B cell (primary cell): ENCODE results near the gene CORO1C. TPM values are rescaled to one million over a fixed set of nuclear protein-coding genes. Genes with fewer than 3 reads are reported as not detected.

ENCODE experiments used
- ATAC-seq: fragments of 200-7000 bp; cut with Tn5 transposase; one replicate; pipeline ENCODE4 v1.10.0; 2021; ENCODE audit warnings: low read depth, mild to moderate bottlenecking, moderate number of reproducible peaks, moderate library complexity
- CTCF ChIA-PET: fragments of 350-600 bp; sonication (Branson Sonifier 250); formaldehyde crosslinking; loops from one replicate; lab custom pipeline; 2021; ENCODE audit warnings: antibody characterized with exemption, inconsistent platforms; lab: Charles Lee
- POLR2A ChIA-PET: fragments of 350-600 bp; sonication (Branson Sonifier 250); formaldehyde crosslinking; loops from one replicate; lab custom pipeline; 2021; ENCODE audit warnings: antibody characterized with exemption; lab: Charles Lee
- DNase-seq: peaks from one replicate; pipeline ENCODE4 v3.0.0; 2013
- H2AFZ ChIP-seq: 2 replicates; pipeline ENCODE4 v1.6.1; 2012; ENCODE audit warnings: mild to moderate bottlenecking, low read depth, low read length; ENCODE audit not compliant: insufficient read depth, poor library complexity, severe bottlenecking
- H3K27ac ChIP-seq, 2 donors: 1 replicate in 1 of 2; 2 replicates in 1 of 2; pipeline ENCODE4 v1.5.1; 2012 to 2013; ENCODE audit warnings: low read length in 2 of 2, mild to moderate bottlenecking in 2 of 2, moderate library complexity in 1 of 2
- H3K27me3 ChIP-seq, 4 experiments: fragments of 200-600 bp in 1 of 4; sonication (generic) in 1 of 4; replicated peaks in 1 of 4; 1 replicate in 2 of 4; 2 replicates in 2 of 4; pipeline versions ENCODE4 v1.6.1 to v1.7.0; 2013 to 2016; ENCODE audit warnings: low read length in 3 of 4, mild to moderate bottlenecking in 2 of 4, mixed read lengths in 1 of 4, moderate library complexity in 1 of 4; ENCODE audit not compliant: insufficient read depth in 4 of 4, control insufficient read depth in 3 of 4; ENCODE audit errors: control extremely low read depth in 1 of 4
- H3K36me3 ChIP-seq, 2 experiments: replicated peaks in 1 of 2; 1 replicate in 1 of 2; 2 replicates in 1 of 2; pipeline versions ENCODE4 v1.6.1 to v1.7.1; 2013; ENCODE audit warnings: low read length in 1 of 2; ENCODE audit not compliant: insufficient read depth in 2 of 2, control insufficient read depth in 1 of 2; ENCODE audit errors: control extremely low read depth in 1 of 2, extremely low read depth in 1 of 2
- H3K4me1 ChIP-seq, 2 donors: fragments of 200-600 bp in 1 of 2; sonication (generic) in 1 of 2; 1 replicate in 1 of 2; 2 replicates in 1 of 2; pipeline versions ENCODE4 v1.5.1 to v1.6.1; 2013 to 2017; ENCODE audit warnings: low read length in 2 of 2; ENCODE audit not compliant: control insufficient read depth in 2 of 2, insufficient read depth in 2 of 2
- H3K4me2 ChIP-seq: replicated peaks from 2 replicates; pipeline ENCODE3; 2012; ENCODE audit warnings: mild to moderate bottlenecking, low read depth, low read length; ENCODE audit not compliant: poor library complexity, severe bottlenecking
- H3K4me3 ChIP-seq, 5 experiments: fragments of 200-600 bp in 1 of 5; sonication (generic) in 1 of 5; 1 replicate in 3 of 5; 2 replicates in 2 of 5; pipeline versions ENCODE4 v1.5.1 to v1.7.0; 2011 to 2016; ENCODE audit warnings: low read length in 4 of 5, mild to moderate bottlenecking in 4 of 5, low read depth in 2 of 5, control low read depth in 1 of 5, moderate library complexity in 1 of 5; ENCODE audit not compliant: insufficient read depth in 1 of 5; ENCODE audit errors: control extremely low read depth in 1 of 5, extremely low read depth in 1 of 5
- H3K79me2 ChIP-seq: fragments of 200-600 bp; sonication (generic); one replicate; pipeline ENCODE4 v1.6.0; 2016; ENCODE audit warnings: low read length; ENCODE audit not compliant: control insufficient read depth, insufficient read depth
- H3K9ac ChIP-seq: fragments of 200-600 bp; sonication (generic); 2 replicates; pipeline ENCODE4 v1.6.1; 2017; ENCODE audit warnings: mild to moderate bottlenecking, low read length, moderate library complexity
- H3K9me3 ChIP-seq, 3 donors: one replicate each; pipeline versions ENCODE4 v1.6.1 to v1.7.1; 2013; ENCODE audit warnings: low read length in 2 of 3; ENCODE audit not compliant: control insufficient read depth in 2 of 3, insufficient read depth in 1 of 3; ENCODE audit errors: control extremely low read depth in 1 of 3
- H4K20me1 ChIP-seq: 2 replicates; pipeline ENCODE4 v1.6.0; 2012; ENCODE audit warnings: mild to moderate bottlenecking, low read length; ENCODE audit not compliant: insufficient read depth, control insufficient read depth, poor library complexity, severe bottlenecking
- H3K27ac Mint-ChIP-seq: one replicate; pipeline ENCODE4 v1.8.0; 2021; ENCODE audit warnings: mixed read lengths
- H3K27me3 Mint-ChIP-seq: one replicate; pipeline ENCODE4 v1.8.0; 2021; ENCODE audit warnings: mixed read lengths
- H3K4me1 Mint-ChIP-seq: one replicate; pipeline ENCODE4 v1.8.0; 2021; ENCODE audit warnings: mixed read lengths
- H3K4me3 Mint-ChIP-seq: one replicate; pipeline ENCODE4 v1.8.0; 2021; ENCODE audit warnings: mixed read lengths
- H3K9me3 Mint-ChIP-seq: one replicate; pipeline ENCODE4 v1.8.0; 2022; ENCODE audit warnings: mixed read lengths; ENCODE audit not compliant: insufficient read depth
- CTCF ChIP-seq: fragments of 200-600 bp; IDR thresholded peaks from one replicate; pipeline ENCODE4 v1.8.0; 2022; ENCODE audit warnings: antibody characterized with exemption, mild to moderate bottlenecking
- EZH2 ChIP-seq: IDR thresholded peaks from 2 replicates; pipeline ENCODE4 v1.6.1; 2012; ENCODE audit warnings: borderline replicate concordance, low read depth, mild to moderate bottlenecking, moderate library complexity, low read length; ENCODE audit not compliant: insufficient read depth, poor library complexity, severe bottlenecking
- WGBS: methylation state at CpG from one replicate; pipeline ENCODE4 v1.1.5; 2013; ENCODE audit warnings: missing lambda C conversion rate; ENCODE audit not compliant: insufficient coverage; 5-methylcytosine and 5-hydroxymethylcytosine counted together
- intact Hi-C: fragments of 100-400 bp; cut with micrococcal nuclease; formaldehyde crosslinking; loops from one replicate; pipeline ENCODE4 v1.10.0; 2022
- polyA plus RNA-seq: library from polyadenylated mRNA; depleted of rRNA; stranded (reverse); fragments of >200 nt; gene quantifications from 2 replicates; pipeline ENCODE4 v1.2.3, GENCODE V29; 2012
- total RNA-seq, 2 donors: library from RNA; stranded (reverse); fragments of 120-200 nt in 1 of 2; gene quantifications; 1 replicate in 1 of 2; 2 replicates in 1 of 2; pipeline versions ENCODE4 v1.2.3 to v1.2.4, GENCODE V29; 2013 to 2022

The CORO1C gene
- total and polyA plus RNA-seq, 2 donors (not counting 1 experiment from before 2014, with no cell fraction given) = 19.2 to 68.0 TPM

GRCh38 chr12:108616359-108616758 lies 115.0 kb downstream of the CORO1C start:
- intact Hi-C loops = loop anchor here (5.0 kb wide), 2 partner anchors 116 to 336 kb away; partner anchors contain the start of gene CORO1C
- 95% methylated on average over 2 of the region's 2 CpGs for WGBS
- H3K4me3 Mint-ChIP-seq = peak overlapping the region; percentile 80

More at GRCh38 chr12:108616359-108616758, 115.0 kb downstream of the CORO1C start:
- Mint-ChIP-seq H3K27me3 (peaks cover 3% of the 10 kb centered on the region), H3K27ac (peak overlapping the region; percentile 98), H3K4me1 (peaks cover 75% of the 10 kb centered on the region), H3K9me3 (peaks cover 3% of the 10 kb centered on the region)
- Histone ChIP-seq H3K4me2 (peak overlapping the region; percentile 52), H3K9me3 (peaks cover 0 to 23% (median 8%) of the 10 kb centered on the region in 3 donors), H3K27me3 (no peaks in the 10 kb centered on the region), H3K36me3 (no peaks in the 10 kb centered on the region), H3K27ac (peak overlapping the region; percentile 80 to 93), H3K4me1 (peaks cover 39 to 49% of the 10 kb centered on the region in 2 donors), H2AFZ (no peak overlapping the region), H3K4me3 (no peak overlapping the region), H3K79me2 (peaks cover 3% of the 10 kb centered on the region), H3K9ac (peak overlapping the region; percentile 18), H4K20me1 (no peaks in the 10 kb centered on the region)
- POLR2A ChIA-PET = interaction anchor here (0.6 to 8.6 kb wide), 4 partner anchors 19 to 234 kb away, joined by 6 to 133 read pairs (median 18); partner anchors contain the start of gene SELPLG
- CTCF ChIA-PET = interaction anchor here (1.1 to 13.8 kb wide), 13 partner anchors 13 to 335 kb away, joined by 3 to 431 read pairs (median 15); partner anchors contain the start of genes ISCU, SART3 and SELPLG
- DNase-seq (no peak), ATAC-seq (no peak)
- TF ChIP-seq EZH2 (no peak), CTCF (no peak)
